ENCODE data around the gene ABLIM2.

ABLIM2 gene

DNA sequence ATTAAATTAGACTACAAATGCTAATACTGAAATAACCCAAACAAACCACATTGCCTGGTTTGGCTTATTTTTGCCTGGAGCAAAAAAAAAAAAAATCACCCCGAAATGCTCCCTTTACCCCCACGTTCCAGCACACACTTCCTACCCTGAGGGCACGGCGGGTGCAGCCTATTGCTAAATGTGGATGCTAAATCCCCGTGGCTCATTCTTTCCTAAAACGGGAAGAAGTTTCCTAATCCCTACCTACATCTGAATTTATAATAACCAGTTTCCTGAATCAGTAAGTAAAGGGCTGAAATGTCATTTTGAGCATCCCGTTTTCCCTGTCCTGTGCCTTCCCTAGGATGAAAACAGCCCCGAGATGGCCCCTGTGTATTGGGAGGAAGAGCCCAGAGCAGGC is 97.0 kb downstream of the ABLIM2 start:
- no peak for DNase-seq (ENCODE audit: low read depth in 1 of 2, low spot score in 1 of 2)
- TF ChIP-seq, protein P1, sequence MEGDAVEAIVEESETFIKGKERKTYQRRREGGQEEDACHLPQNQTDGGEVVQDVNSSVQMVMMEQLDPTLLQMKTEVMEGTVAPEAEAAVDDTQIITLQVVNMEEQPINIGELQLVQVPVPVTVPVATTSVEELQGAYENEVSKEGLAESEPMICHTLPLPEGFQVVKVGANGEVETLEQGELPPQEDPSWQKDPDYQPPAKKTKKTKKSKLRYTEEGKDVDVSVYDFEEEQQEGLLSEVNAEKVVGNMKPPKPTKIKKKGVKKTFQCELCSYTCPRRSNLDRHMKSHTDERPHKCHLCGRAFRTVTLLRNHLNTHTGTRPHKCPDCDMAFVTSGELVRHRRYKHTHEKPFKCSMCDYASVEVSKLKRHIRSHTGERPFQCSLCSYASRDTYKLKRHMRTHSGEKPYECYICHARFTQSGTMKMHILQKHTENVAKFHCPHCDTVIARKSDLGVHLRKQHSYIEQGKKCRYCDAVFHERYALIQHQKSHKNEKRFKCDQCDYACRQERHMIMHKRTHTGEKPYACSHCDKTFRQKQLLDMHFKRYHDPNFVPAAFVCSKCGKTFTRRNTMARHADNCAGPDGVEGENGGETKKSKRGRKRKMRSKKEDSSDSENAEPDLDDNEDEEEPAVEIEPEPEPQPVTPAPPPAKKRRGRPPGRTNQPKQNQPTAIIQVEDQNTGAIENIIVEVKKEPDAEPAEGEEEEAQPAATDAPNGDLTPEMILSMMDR (IDR thresholded peaks at IDR 0.05; ENCODE audit: insufficient read depth, low read length), result no peak
- TF ChIP-seq SPI1 (IDR thresholded peaks at IDR 0.05; ENCODE audit: borderline replicate concordance, low read depth), result no peak
- no peak for TF ChIP-seq POLR2AphosphoS5 (IDR thresholded peaks at IDR 0.05; ENCODE audit: low read depth)
- TF ChIP-seq, protein P2, sequence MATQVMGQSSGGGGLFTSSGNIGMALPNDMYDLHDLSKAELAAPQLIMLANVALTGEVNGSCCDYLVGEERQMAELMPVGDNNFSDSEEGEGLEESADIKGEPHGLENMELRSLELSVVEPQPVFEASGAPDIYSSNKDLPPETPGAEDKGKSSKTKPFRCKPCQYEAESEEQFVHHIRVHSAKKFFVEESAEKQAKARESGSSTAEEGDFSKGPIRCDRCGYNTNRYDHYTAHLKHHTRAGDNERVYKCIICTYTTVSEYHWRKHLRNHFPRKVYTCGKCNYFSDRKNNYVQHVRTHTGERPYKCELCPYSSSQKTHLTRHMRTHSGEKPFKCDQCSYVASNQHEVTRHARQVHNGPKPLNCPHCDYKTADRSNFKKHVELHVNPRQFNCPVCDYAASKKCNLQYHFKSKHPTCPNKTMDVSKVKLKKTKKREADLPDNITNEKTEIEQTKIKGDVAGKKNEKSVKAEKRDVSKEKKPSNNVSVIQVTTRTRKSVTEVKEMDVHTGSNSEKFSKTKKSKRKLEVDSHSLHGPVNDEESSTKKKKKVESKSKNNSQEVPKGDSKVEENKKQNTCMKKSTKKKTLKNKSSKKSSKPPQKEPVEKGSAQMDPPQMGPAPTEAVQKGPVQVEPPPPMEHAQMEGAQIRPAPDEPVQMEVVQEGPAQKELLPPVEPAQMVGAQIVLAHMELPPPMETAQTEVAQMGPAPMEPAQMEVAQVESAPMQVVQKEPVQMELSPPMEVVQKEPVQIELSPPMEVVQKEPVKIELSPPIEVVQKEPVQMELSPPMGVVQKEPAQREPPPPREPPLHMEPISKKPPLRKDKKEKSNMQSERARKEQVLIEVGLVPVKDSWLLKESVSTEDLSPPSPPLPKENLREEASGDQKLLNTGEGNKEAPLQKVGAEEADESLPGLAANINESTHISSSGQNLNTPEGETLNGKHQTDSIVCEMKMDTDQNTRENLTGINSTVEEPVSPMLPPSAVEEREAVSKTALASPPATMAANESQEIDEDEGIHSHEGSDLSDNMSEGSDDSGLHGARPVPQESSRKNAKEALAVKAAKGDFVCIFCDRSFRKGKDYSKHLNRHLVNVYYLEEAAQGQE (IDR thresholded peaks at IDR 0.05; ENCODE audit: insufficient replicate concordance, low read depth), result no peak
- TF ChIP-seq GABPA (IDR thresholded peaks at IDR 0.05; ENCODE audit: low read depth), result no peak
- H3K27me3 ChIP-seq (ENCODE audit: insufficient read depth, poor library complexity, severe bottlenecking), result no peaks in the 10 kb centered on the region
- H3K4me3 ChIP-seq (replicated peaks; ENCODE audit: insufficient read depth, low read length), result no peak overlapping the region
- no peak overlapping the region for H3K27ac ChIP-seq (replicated peaks)

DNA sequence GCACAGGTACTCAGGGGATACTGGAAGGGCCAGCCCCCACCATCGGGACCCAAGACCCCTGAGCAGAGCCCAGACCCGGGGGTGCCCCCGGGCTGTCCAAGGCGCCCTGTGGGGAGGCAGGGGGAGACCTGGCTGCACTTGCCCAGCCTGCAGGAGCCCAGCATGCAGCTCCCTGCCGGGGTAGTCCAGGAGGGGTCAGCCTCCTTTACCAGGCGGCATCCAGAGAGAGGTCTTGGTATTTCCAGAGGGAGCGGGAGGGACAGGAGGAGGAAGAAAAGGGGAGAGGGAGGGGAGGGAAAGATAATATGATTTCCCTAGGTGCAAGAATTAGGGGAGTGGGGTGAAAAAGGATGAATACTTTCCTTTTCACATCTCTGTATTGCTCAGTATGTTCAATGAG is 97.5 kb downstream of the ABLIM2 start:
- Histone ChIP-seq H3K27ac (replicated peaks) (no peak overlapping the region), H3K4me3 (replicated peaks; ENCODE audit: insufficient read depth, low read length) (no peak overlapping the region), H3K27me3 (ENCODE audit: insufficient read depth, poor library complexity, severe bottlenecking) (no peaks in the 10 kb centered on the region)
- no peak for DNase-seq (ENCODE audit: low read depth in 1 of 2, low spot score in 1 of 2)
- no peak for TF ChIP-seq SPI1 (IDR thresholded peaks at IDR 0.05; ENCODE audit: borderline replicate concordance, low read depth)
- TF ChIP-seq, protein P2 (IDR thresholded peaks at IDR 0.05; ENCODE audit: insufficient replicate concordance, low read depth), result no peak
- TF ChIP-seq, protein P1 (IDR thresholded peaks at IDR 0.05; ENCODE audit: insufficient read depth, low read length), result no peak
- no peak for TF ChIP-seq GABPA (IDR thresholded peaks at IDR 0.05; ENCODE audit: low read depth)
- no peak for TF ChIP-seq POLR2AphosphoS5 (IDR thresholded peaks at IDR 0.05; ENCODE audit: low read depth)

DNA sequence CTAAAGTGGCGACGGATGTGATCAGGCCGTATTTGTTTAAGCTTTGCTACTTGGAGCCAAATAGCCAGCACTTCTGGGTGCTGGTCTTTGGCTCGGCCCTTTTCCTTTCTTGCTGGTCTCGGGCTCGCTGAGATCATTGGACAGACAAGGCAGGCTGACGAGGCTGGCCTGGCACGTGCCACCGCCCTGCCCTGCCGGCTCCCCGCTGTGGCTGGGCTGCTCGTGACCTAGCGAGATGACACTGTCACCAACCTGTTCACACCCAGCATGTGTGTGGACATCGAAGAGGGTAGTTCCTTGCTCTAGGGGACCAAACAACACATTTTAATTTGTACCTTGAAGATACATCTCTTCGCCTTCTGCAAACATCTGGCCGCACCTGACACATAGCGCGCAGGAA is 98.0 kb downstream of the ABLIM2 start:
- Histone ChIP-seq H3K4me3 (replicated peaks; ENCODE audit: insufficient read depth, low read length) (no peak overlapping the region), H3K27me3 (ENCODE audit: insufficient read depth, poor library complexity, severe bottlenecking) (no peaks in the 10 kb centered on the region), H3K27ac (replicated peaks) (no peak overlapping the region)
- DNase-seq (ENCODE audit: low read depth in 1 of 2, low spot score in 1 of 2), result no peak
- TF ChIP-seq POLR2AphosphoS5 (IDR thresholded peaks at IDR 0.05; ENCODE audit: low read depth) (no peak), SPI1 (IDR thresholded peaks at IDR 0.05; ENCODE audit: borderline replicate concordance, low read depth) (no peak), GABPA (IDR thresholded peaks at IDR 0.05; ENCODE audit: low read depth) (no peak)
- TF ChIP-seq, protein P2 (IDR thresholded peaks at IDR 0.05; ENCODE audit: insufficient replicate concordance, low read depth), result no peak
- TF ChIP-seq, protein P1 (IDR thresholded peaks at IDR 0.05; ENCODE audit: insufficient read depth, low read length), result no peak
